Measurements from ENCODE around the gene DCST1.

GRCh38 chr1:155094622-155094948 is 61.0 kb downstream of the DCST1 start:
- TF ChIP-seq CTCF (conservative IDR thresholded peaks at IDR 0.05) (no peak; the same call in 1 of the 2 replicates), ZFX (IDR thresholded peaks at IDR 0.05) (no peak)

Measured in C4-2B (cell line).